H9 (cell line): Measurements from ENCODE around the gene ZMAT3. TPM values are rescaled to one million over a fixed set of nuclear protein-coding genes. Genes with fewer than 3 reads are reported as not detected.

Experiments used
- DNase-seq: peaks from one replicate; pipeline ENCODE4 v3.0.0-alpha.2; 2017
- H2AFZ ChIP-seq: one replicate; pipeline ENCODE4 v1.6.1; 2013; ENCODE audit warnings: mild to moderate bottlenecking, low read length, control low read depth, moderate library complexity
- H2AK5ac ChIP-seq: 2 replicates; pipeline ENCODE4 v1.6.1; 2013; ENCODE audit warnings: low read length, control low read depth, mixed read lengths; ENCODE audit not compliant: insufficient read length
- H2BK120ac ChIP-seq: one replicate; pipeline ENCODE4 v1.6.1; 2013; ENCODE audit warnings: low read depth, mild to moderate bottlenecking, low read length, control low read depth, inconsistent platforms; ENCODE audit not compliant: poor library complexity, severe bottlenecking
- H2BK12ac ChIP-seq: 2 replicates; pipeline ENCODE4 v1.6.1; 2013; ENCODE audit warnings: low read length, control low read depth, mixed read lengths, low read depth; ENCODE audit not compliant: insufficient read length
- H2BK15ac ChIP-seq: 2 replicates; pipeline ENCODE4 v1.6.1; 2013; ENCODE audit warnings: low read depth, low read length, control low read depth
- H2BK20ac ChIP-seq: one replicate; pipeline ENCODE4 v1.6.1; 2013; ENCODE audit warnings: low read depth, mild to moderate bottlenecking, low read length, control low read depth, inconsistent platforms; ENCODE audit not compliant: poor library complexity, severe bottlenecking
- H2BK5ac ChIP-seq: 2 replicates; pipeline ENCODE4 v1.6.1; 2013; ENCODE audit warnings: low read length, control low read depth, mixed read lengths; ENCODE audit not compliant: insufficient read length
- H3K14ac ChIP-seq: 2 replicates; pipeline ENCODE4 v1.6.1; 2013; ENCODE audit warnings: low read length, control low read depth; ENCODE audit not compliant: insufficient read depth
- H3K18ac ChIP-seq: 2 replicates; pipeline ENCODE4 v1.6.1; 2013; ENCODE audit warnings: low read depth, mild to moderate bottlenecking, mixed read lengths, low read length, control low read depth; ENCODE audit not compliant: insufficient read length
- H3K23ac ChIP-seq: 2 replicates; pipeline ENCODE4 v1.6.1; 2013; ENCODE audit warnings: low read length, control low read depth, mixed read lengths, low read depth; ENCODE audit not compliant: insufficient read length
- H3K23me2 ChIP-seq: 2 replicates; pipeline ENCODE4 v1.6.1; 2013; ENCODE audit warnings: low read depth, mild to moderate bottlenecking, mixed read lengths, low read length, control low read depth; ENCODE audit not compliant: insufficient read length, poor library complexity, severe bottlenecking
- H3K27ac ChIP-seq: 2 replicates; pipeline ENCODE4 v1.5.1; 2013; ENCODE audit warnings: low read length, control low read depth, mixed read lengths, low read depth; ENCODE audit not compliant: insufficient read length
- H3K27me3 ChIP-seq: 2 replicates; pipeline ENCODE4 v1.6.1; 2013; ENCODE audit warnings: low read length, control low read depth, inconsistent platforms; ENCODE audit not compliant: insufficient read depth
- H3K4ac ChIP-seq: 2 replicates; pipeline ENCODE4 v1.6.1; 2013; ENCODE audit warnings: low read depth, mild to moderate bottlenecking, control low read depth, inconsistent platforms, low read length, moderate library complexity
- H3K4me1 ChIP-seq: 2 replicates; pipeline ENCODE4 v1.6.1; 2013; ENCODE audit warnings: low read length, control low read depth, inconsistent platforms; ENCODE audit not compliant: insufficient read depth
- H3K4me2 ChIP-seq: 2 replicates; pipeline ENCODE4 v1.6.1; 2013; ENCODE audit warnings: low read length, control low read depth, mixed read lengths; ENCODE audit not compliant: insufficient read length, insufficient read depth
- H3K56ac ChIP-seq: 2 replicates; pipeline ENCODE4 v1.6.1; 2013; ENCODE audit warnings: low read depth, mild to moderate bottlenecking, mixed read lengths, low read length, control low read depth; ENCODE audit not compliant: insufficient read length
- H3K79me1 ChIP-seq: 2 replicates; pipeline ENCODE4 v1.6.1; 2013; ENCODE audit warnings: low read depth, mild to moderate bottlenecking, moderate library complexity, low read length, control low read depth, inconsistent platforms; ENCODE audit not compliant: insufficient read depth, poor library complexity, severe bottlenecking
- H3K79me2 ChIP-seq: 2 replicates; pipeline ENCODE4 v1.6.1; 2013; ENCODE audit warnings: low read length, control low read depth, inconsistent platforms; ENCODE audit not compliant: insufficient read depth
- H3K9ac ChIP-seq: 2 replicates; pipeline ENCODE4 v1.6.1; 2013; ENCODE audit warnings: low read length, control low read depth, mixed read lengths; ENCODE audit not compliant: insufficient read length; ENCODE audit errors: extremely low read depth
- H3K9me3 ChIP-seq: one replicate; pipeline ENCODE4 v1.6.1; 2013; ENCODE audit warnings: low read depth, low read length, inconsistent platforms; ENCODE audit not compliant: control insufficient read depth
- H3T11ph ChIP-seq: one replicate; pipeline ENCODE4 v1.6.1; 2013; ENCODE audit warnings: mild to moderate bottlenecking, low read length, control low read depth, inconsistent platforms
- H4K20me1 ChIP-seq: one replicate; pipeline ENCODE4 v1.6.1; 2013; ENCODE audit not compliant: control insufficient read depth, insufficient read length, insufficient read depth
- H4K5ac ChIP-seq: 2 replicates; pipeline ENCODE4 v1.6.1; 2013; ENCODE audit warnings: low read depth, mild to moderate bottlenecking, mixed read lengths, low read length, control low read depth; ENCODE audit not compliant: insufficient read length
- H4K8ac ChIP-seq: replicated peaks from 2 replicates; pipeline ENCODE4 v1.6.1; 2013; ENCODE audit warnings: low read length, control low read depth, mixed read lengths, low read depth; ENCODE audit not compliant: insufficient read length
- H4K91ac ChIP-seq: 2 replicates; pipeline ENCODE4 v1.6.1; 2013; ENCODE audit warnings: low read depth, mild to moderate bottlenecking, moderate library complexity, mixed read lengths, low read length, control low read depth; ENCODE audit not compliant: insufficient read length
- H3K27ac Mint-ChIP-seq, 3 experiments: 2 replicates in 2 of 3; 3 replicates in 1 of 3; pipeline ENCODE4 v1.8.0; 2020 to 2021; ENCODE audit warnings: mixed read lengths in 3 of 3, mild to moderate bottlenecking in 1 of 3, moderate library complexity in 1 of 3
- H3K27me3 Mint-ChIP-seq: 2 replicates; pipeline ENCODE4 v1.8.0; 2021; ENCODE audit warnings: low read depth, mild to moderate bottlenecking, moderate library complexity, mixed read lengths
- H3K36me3 Mint-ChIP-seq, 3 experiments: 2 replicates in 2 of 3; 3 replicates in 1 of 3; pipeline ENCODE4 v1.8.0; 2020 to 2021; ENCODE audit warnings: low read depth in 3 of 3, mixed read lengths in 3 of 3; ENCODE audit not compliant: insufficient read depth in 1 of 3
- H3K4me1 Mint-ChIP-seq, 2 experiments: 2 replicates each; pipeline ENCODE4 v1.8.0; 2020; ENCODE audit warnings: mixed read lengths in 2 of 2
- H3K4me3 Mint-ChIP-seq, 2 experiments: 2 replicates in 1 of 2; 3 replicates in 1 of 2; pipeline ENCODE4 v1.8.0; 2020 to 2021; ENCODE audit warnings: mild to moderate bottlenecking in 2 of 2, mixed read lengths in 2 of 2, moderate library complexity in 1 of 2
- H3K9me3 Mint-ChIP-seq, 2 experiments: 2 replicates in 1 of 2; 3 replicates in 1 of 2; pipeline ENCODE4 v1.8.0; 2020; ENCODE audit warnings: mild to moderate bottlenecking in 2 of 2, mixed read lengths in 2 of 2, moderate library complexity in 1 of 2
- total RNA-seq: library from RNA; stranded (reverse); gene quantifications from 2 replicates; pipeline ENCODE4 v1.2.1, GENCODE V29; 2021
- TF ChIP-seq, protein P1 (sequence below): fragments of 200-600 bp; sonication (generic); conservative IDR thresholded peaks from 3 replicates; pipeline ENCODE4 v1.8.0; 2021; ENCODE audit warnings: antibody characterized with exemption, mild to moderate bottlenecking

ZMAT3 gene
- total RNA-seq, 1 experiment from 2014 or later: 9.4 TPM

DNA sequence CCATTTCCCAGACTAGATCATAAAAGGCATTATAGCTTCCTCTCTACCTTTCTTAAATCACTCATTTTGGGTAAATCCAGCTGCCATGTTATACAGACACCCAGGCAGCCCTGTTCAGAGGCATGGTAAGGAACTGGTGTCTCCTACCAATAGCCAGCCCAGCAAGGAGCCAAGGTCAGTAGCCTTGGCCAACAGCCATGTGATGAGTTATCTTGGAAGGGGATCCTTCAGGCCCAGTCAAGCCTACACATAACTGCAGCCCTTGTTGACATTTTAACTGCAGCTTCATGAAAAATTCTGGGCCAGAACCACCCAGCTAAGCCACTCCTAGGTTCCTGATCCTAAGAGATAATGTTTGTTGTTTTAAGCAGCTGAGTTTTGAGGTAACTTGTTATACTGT is 29.0 kb upstream of the ZMAT3 start:
- no peaks in the 10 kb centered on the region for H3K4me1 ChIP-seq
- Mint-ChIP-seq H3K4me1 (no peaks in the 10 kb centered on the region), H3K9me3 (no peaks in the 10 kb centered on the region), H3K27ac (no peak overlapping the region), H3K4me3 (no peak overlapping the region), H3K27me3 (no peaks in the 10 kb centered on the region), H3K36me3 (no peaks in the 10 kb centered on the region)
- H3K4me2 ChIP-seq: no peak overlapping the region
- no peak overlapping the region for H3K56ac ChIP-seq
- H2BK120ac ChIP-seq: no peak overlapping the region
- H4K8ac ChIP-seq: no peak overlapping the region
- no peaks in the 10 kb centered on the region for H3K79me2 ChIP-seq
- no peaks in the 10 kb centered on the region for H3K9me3 ChIP-seq
- TF ChIP-seq, protein P1, sequence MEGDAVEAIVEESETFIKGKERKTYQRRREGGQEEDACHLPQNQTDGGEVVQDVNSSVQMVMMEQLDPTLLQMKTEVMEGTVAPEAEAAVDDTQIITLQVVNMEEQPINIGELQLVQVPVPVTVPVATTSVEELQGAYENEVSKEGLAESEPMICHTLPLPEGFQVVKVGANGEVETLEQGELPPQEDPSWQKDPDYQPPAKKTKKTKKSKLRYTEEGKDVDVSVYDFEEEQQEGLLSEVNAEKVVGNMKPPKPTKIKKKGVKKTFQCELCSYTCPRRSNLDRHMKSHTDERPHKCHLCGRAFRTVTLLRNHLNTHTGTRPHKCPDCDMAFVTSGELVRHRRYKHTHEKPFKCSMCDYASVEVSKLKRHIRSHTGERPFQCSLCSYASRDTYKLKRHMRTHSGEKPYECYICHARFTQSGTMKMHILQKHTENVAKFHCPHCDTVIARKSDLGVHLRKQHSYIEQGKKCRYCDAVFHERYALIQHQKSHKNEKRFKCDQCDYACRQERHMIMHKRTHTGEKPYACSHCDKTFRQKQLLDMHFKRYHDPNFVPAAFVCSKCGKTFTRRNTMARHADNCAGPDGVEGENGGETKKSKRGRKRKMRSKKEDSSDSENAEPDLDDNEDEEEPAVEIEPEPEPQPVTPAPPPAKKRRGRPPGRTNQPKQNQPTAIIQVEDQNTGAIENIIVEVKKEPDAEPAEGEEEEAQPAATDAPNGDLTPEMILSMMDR: no peak
- H2BK15ac ChIP-seq: no peak overlapping the region
- H3K9ac ChIP-seq: no peak overlapping the region
- H4K5ac ChIP-seq: no peak overlapping the region
- no peak overlapping the region for H4K91ac ChIP-seq
- no peak overlapping the region for H3K4ac ChIP-seq
- H3K14ac ChIP-seq: no peak overlapping the region
- no peak overlapping the region for H3T11ph ChIP-seq
- H2AK5ac ChIP-seq: no peak overlapping the region
- H3K27ac ChIP-seq: no peak overlapping the region
- no peaks in the 10 kb centered on the region for H3K23me2 ChIP-seq
- H3K27me3 ChIP-seq: no peaks in the 10 kb centered on the region
- H2AFZ ChIP-seq: no peak overlapping the region
- H3K79me1 ChIP-seq: no peaks in the 10 kb centered on the region
- no peak overlapping the region for H2BK12ac ChIP-seq
- no peak overlapping the region for H3K23ac ChIP-seq
- DNase-seq: no peak
- H3K18ac ChIP-seq: no peak overlapping the region
- H4K20me1 ChIP-seq: no peaks in the 10 kb centered on the region
- H2BK20ac ChIP-seq: no peak overlapping the region
- H2BK5ac ChIP-seq: no peak overlapping the region
